ENCODE measurements around the gene PTPRCAP.

PTPRCAP gene

DNA sequence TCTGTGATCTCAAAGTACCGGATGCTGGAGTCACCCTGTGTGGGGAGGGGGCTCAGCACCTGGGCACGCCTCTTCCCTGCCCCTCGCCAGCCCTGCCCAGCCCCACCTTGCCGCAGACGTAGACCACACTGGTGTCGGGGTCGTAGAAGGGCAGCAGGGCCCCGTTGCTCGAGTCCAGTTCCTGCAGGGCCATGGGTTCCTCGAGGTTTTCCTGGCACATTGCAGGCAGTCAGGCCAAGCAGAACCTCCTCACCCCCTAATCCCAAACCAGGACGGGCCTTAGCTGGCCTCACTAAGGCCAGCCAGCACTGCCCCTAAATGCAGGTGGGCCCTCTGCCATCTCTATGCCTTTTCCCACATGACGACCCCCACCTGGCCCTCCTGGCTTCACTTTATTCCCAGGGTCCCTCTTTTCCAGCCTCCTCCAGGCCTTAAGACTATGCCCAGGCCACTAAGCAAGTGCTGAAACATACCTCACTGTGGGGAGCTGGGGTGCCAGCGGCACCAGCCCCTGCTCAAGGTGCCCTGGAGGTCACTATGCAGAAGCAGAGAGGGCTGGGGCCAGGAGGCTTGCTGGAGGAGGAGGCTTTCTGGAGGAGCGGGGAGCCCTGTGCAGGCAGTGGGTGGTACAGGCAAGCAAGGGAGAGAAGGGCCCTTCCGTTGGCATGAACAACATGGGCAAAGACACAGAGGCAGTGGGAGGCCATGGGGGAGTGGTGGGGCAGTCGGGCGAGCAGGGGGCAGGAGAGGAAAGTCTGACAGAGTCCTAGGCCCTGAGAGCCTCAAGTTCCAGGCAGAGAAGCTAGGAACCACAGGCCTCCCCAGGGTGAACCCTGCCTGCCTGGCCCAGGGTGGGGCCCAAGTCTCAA lies 3.0 kb upstream of the PTPRCAP start:
- DNase-seq: peak; percentile 45

- peak; percentile 45 for DNase-seq
These were observed 2.1 kb upstream of the PTPRCAP start for GRCh38 chr11:67439321-67440228.

- DNase-seq: peak; percentile 86
These were observed 848 bp upstream of the PTPRCAP start for GRCh38 chr11:67438158-67438902.

- DNase-seq: no peak
These were observed 301 bp upstream of the PTPRCAP start for GRCh38 chr11:67437809-67438157.

- peak; percentile 88 for DNase-seq
These were observed 912 bp downstream of the PTPRCAP start for GRCh38 chr11:67436459-67437081.

- no peak for DNase-seq
These were observed 1.6 kb downstream of the PTPRCAP start for GRCh38 chr11:67435727-67436458.

DNA sequence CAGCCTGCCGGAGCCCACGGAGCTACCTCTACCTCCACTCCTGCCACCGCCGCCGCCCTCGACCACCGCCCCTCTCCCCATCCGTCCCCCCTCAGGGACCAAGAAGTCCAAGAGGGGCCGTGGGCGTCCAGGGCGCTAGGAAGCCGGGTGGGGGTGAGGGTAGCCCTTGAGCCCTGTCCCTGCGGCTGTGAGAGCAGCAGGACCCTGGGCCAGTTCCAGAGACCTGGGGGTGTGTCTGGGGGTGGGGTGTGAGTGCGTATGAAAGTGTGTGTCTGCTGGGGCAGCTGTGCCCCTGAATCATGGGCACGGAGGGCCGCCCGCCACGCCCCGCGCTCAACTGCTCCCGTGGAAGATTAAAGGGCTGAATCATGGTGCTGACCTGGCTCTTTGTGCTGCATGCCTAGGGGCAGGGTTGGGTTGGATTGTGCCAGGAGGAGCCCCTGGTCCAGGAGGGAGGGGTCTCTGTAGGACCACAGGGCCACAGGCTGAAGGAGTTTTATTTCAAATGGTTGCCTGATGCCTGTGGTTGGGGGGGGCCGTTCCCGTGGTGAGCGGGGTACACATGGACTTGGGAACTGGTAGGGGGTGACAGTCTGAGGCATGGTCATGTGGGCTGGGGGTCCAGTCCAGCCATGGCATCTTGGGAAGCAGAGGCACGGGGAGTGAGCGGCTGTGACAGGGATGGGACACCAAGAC lies 2.3 kb downstream of the PTPRCAP start:
- peak; percentile 24 for DNase-seq

DNA sequence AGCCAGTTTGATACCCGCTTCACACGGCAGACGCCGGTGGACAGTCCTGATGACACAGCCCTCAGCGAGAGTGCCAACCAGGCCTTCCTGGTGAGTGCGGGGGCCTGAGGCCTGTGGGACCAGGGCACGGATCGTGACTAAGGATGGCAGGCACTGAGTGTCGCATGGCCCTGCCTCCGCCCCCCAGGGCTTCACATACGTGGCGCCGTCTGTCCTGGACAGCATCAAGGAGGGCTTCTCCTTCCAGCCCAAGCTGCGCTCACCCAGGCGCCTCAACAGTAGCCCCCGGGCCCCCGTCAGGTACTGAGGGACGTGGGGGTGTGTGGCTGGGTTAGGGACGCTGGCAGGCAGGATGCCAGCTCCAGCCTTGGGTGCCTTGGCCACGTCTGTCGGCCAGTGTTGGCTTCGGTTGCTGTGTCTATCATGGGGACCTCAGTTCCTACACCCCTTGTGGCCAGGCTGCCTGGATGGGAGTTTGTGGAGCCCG lies 3.0 kb downstream of the PTPRCAP start:
- DNase-seq: peak; percentile 41

DNA sequence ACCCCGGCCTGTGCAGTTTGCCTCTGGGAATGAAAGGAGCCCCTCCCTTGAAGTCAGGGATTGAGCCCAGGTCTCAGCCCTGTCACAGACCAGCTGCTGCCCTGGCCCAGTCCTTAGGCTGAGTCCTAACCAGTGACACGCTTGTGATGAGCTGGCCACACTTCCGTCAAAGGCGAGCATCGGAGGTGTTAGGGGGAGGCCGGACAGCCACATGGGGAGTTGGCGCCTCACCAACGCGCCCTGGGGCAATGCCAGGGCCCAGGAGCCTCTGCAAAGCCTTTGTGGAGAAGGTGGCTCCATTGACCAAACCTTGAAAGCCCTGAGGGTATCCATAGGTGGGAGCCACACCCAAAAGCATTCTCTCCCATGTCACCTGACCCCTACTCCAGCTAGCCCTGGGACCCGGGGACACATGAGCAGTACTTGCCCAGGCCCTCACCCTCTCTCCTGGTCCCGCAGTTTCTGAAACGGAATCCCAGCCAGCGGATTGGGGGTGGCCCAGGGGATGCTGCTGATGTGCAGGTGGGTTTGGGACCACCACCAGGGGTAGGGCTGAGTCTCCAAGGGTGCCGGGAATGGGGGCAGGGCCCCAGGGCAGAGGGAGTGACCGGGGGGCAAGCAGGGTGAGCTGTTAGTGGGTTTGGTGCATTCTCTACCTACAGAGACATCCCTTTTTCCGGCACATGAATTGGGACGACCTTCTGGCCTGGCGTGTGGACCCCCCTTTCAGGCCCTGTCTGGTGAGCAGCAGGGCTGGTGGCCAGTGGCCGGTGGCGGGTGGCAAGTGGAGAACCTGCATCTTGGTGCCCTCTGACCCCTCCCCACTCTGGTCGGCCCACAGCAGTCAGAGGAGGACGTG lies 3.7 kb downstream of the PTPRCAP start:
- DNase-seq: peak; percentile 22

DNA sequence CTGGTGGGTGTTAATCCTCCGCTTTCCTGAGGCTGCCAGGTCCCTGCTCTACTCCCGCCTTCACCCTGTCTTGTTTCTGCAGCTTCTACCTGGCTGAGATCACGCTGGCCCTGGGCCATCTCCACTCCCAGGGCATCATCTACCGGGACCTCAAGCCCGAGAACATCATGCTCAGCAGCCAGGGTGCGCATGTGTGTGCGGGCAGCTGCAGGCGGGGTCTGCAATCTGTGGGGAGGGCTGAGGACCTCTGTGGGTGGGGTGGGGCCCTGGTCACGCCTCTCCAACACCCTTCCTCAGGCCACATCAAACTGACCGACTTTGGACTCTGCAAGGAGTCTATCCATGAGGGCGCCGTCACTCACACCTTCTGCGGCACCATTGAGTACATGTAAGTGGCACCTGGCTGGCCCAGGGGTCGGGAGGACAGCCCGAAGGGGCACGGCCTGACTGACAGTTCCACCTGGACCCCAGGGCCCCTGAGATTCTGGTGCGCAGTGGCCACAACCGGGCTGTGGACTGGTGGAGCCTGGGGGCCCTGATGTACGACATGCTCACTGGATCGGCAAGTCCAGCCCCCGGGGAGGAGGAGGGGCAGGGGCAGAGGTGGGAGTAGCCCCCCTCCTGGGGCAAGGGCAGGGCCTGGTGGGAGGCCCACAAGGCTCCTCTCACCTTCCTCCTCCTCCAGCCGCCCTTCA lies 4.7 kb downstream of the PTPRCAP start:
- no peak for DNase-seq

DNA sequence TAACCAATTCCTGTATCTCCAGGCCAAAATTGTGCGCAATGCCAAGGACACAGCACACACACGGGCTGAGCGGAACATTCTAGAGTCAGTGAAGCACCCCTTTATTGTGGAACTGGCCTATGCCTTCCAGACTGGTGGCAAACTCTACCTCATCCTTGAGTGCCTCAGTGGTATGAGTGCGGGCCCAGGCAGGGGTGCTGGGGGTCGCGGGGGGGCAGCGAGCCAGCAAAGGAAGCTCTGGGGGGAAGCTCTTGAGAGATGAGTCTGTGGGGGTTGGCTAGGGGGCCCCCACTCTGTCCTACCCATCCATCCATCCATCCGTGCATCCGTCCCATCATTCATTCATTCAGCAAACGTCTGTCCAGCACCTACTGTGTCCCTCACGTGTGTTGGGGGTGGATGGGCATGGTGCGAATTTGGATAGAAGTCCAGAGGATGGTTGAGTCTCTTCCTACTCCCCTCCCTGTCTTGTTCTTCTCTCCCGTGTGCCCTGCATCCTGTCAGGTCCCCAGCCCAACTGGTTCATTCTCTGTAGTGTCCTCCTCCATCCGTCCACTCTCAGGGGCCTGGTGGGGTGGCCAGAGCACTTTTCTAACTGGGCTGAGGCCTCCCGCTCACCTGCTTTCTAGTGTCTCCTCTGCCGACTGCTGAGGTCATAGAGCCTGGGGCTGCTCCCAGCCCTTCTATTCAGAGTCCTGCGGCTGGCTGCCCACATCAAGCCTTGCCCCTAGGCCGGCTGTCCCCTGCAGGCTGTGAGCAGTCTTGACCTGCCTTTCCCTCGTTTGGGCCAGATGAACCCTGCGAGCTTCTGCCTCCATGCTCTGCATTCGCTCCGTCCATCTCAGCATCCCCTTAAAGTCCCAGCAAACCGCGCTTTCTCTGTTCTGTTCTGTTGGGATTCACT lies 5.9 kb downstream of the PTPRCAP start:
- no peak for DNase-seq

DNA sequence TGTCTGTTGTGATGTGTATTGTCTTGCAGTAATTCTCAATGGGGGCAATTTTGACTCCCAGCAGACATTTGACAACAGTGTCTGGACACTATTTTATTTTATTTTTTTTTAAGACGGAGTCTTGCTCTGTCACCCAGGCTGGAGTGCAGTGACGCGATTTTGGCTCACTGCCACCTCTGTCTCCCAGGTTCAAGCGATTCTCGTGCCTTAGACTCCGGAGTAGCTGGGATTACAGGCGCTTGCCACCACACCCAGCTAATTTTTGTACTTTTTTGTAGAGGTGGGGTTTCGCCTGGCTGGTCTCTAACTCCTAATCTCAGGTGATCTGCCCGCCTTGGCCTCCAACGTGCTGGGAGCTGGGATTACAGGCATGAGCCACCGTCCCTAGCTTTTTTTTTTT lies 7.8 kb downstream of the PTPRCAP start:
- DNase-seq: no peak

- DNase-seq: peak; percentile 3
These were observed 8.3 kb downstream of the PTPRCAP start for GRCh38 chr11:67429038-67429668.

DNA sequence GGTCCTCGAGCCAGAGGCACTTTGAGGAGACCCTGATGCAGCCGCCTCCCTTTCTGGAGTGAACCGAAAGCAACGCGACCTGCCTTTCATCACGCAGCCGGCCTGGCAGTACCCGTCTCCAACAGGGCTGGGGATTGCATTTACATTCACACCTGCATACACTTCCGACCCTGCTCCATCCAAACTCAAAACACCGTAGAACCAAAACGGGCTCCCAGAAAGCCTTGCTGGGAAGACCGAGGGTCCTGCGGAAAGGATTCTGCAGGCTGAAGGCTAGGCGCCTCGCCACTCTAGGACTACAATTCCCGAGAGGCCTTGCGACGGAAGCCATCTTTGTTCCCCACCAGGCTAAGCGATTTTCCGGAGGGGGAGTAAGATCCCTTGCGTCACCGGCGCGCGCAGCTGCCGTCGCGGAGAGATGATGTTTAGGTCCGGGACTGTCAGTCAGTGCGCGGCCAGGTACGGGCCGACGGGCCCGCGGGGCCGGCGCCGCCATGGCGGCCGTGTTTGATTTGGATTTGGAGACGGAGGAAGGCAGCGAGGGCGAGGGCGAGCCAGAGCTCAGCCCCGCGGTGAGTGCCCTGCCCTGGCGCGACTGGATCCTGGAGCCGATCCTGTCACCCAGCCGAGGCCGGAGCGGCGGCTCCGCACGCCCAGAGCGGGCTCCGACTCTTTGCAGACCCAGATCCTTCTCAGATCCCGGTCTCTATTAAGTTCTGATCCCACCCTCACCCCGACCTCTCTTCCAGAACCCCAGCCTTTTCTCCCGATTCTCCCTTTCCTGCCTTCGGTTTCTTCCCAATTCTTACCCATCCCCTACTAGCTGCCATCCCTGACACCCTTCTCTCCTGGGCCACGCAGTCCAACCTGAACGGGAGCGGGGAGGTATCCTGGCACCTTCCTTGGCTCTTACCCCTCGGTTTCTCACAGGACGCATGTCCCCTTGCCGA lies 9.2 kb downstream of the PTPRCAP start, which contains the start of gene RPS6KB2:
RPS6KB2 (plus strand) TSS at position 443 of the 950 bp plus-strand sequence; CDS start at position 495, 52 bp downstream.
- DNase-seq: peak; percentile 99

GRCh38 chr11:67427364-67427859 lies 10.1 kb downstream of the PTPRCAP start:
- peak; percentile 15 for DNase-seq
